HG02943 (cell line): ENCODE results near the gene KAZN.
"Not testable (repeated sequence)": the region's sequence is repeated elsewhere in the genome, so short reads cannot be mapped to it uniquely, and the experiment has no call there.

Source experiments
- ATAC-seq: cut with Tn5 transposase; IDR thresholded peaks from one replicate; pipeline ENCODE4 v1.9.1; 2021; ENCODE audit warnings: mild to moderate bottlenecking, low read depth, moderate library complexity; ENCODE audit not compliant: unreplicated experiment

The KAZN gene

DNA sequence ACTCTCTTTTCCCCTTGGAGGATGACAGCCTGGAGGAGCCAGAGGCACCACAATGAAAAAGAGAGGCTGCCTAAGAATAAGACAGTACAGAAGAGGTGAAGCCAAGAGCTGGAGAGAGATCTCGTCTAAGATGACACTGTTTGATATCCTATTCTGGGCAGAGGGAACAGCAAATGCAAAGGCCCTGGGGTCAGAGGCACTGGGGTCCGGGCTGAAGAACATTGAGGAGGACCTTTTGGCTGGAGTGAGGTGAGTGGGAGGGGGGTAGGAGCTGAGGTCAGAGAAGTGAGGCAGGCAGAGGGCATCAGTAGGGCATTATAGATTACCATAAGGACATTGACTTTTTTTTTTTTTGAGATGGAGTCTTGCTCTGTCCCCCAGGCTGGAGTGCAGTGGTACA, 535.8 kb downstream of the KAZN start:
- ATAC-seq = no peak

DNA sequence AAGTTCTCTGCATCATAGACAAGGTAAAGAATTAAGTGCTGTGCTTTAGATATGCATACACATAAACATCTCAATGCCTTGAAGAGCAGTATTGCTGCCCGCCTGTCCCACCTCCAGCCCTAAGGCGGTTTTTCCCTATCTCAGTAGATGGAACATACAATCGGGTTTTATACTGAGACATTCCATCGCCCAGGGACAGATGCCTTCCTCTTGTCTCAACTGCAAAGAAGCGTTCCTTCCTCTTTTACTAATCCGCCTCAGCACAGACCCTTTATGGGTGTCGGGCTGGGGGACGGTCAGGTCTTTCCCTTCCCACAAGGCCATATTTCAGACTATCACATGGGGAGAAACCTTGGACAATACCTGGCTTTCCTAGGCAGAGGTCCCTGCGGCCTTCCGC, 537.1 kb downstream of the KAZN start:
- ATAC-seq = not testable (repeated sequence)

DNA sequence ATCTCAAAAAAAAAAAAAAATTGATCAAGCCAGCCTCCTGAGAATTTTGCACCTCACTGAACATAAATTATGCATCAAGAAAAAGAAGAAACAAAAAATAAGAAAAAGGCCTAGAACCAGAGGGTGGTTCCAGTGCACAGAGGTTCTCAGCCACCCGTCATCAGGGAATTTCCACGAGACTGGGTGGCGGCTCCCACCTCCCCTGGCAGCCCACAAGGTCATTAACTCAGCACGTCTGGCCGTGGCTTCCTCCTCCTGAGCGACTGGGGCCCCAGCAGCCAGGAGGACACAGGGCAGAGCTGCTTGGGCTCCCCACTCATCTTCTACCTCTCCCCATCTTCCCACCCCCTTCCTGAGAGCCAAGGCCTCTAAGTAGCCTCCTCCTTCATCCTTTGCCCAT, 539.3 kb downstream of the KAZN start:
- ATAC-seq = no peak

DNA sequence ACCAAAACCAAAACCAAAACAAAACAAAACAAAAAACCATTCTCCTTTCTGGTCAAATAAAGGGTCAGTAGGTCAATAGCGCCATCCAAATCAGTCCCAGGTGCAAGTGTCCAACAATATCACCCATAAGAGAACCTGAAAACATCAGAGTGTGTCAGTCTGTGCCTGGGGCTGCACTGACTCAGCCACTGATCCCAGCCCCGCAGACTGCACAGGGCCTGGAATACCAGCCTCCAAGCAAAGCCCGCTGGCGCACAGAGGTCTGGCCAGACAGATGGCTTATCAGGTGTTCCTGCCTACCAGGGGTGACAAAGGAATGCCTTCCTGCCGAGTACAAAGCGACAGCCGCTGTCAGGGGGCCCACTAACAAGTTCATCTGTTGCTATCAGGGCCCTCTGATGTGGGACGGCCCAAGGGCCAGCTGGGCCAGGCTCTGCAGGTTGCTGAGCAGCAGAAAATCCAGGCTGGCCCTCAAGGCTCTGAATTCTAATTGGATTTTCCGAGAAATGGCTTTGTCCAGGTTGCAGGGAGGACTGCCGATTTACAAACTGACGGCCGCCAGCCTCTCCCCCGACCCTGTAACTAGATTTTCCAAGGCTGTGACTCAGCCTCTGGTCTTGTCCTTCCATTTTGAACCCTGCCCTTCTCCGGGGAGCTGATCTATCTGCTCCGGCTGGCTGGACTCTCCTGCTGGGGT, 541.3 kb downstream of the KAZN start:
- ATAC-seq = no peak

DNA sequence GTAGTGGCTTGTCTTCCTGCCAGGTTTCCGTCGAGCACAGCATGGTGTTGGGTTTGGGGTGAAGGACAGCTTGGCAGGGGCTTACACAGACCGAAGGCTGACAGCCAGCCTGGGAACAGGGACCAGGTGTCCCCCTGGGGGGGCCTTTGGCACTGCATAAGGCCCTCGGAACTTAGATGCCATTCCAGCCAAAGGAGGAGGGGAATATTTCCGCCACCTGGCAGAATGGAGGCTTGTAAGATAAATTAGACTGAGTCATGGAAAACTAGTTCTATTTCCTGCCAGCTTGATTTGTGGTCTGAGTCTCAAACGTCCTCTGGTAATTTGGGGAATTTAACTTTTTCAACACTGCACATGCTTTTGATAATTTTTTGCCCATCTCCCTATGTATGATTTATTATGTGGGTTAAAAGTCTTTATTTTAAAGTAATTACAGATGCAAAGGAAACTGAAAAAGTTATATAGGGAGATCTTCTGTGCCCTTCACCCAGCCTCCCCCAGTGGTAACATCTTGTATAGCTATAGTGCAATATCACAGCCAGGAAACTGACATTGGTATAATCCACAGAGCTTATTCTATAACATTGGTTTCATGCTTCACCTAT, 543.6 kb downstream of the KAZN start:
- ATAC-seq = no peak

DNA sequence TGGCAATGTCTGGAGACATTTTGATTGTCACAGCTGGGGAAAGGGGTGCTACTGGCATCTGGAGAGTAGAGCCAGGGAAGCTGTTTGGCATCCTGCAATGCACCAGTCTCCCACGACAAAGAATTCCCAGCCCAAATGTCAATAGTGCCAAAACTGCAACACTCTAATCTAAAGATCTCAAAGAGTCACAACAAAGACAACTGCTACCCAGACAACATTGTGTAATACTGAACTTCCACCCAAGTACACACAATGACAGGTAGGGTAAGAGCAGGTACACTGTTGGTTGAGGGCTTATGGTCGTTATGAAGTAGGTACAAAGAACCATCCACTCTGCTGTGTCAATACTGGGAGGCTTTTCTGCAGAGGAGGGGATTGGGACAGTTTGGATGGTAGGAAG, 546.8 kb downstream of the KAZN start:
- ATAC-seq = no peak

DNA sequence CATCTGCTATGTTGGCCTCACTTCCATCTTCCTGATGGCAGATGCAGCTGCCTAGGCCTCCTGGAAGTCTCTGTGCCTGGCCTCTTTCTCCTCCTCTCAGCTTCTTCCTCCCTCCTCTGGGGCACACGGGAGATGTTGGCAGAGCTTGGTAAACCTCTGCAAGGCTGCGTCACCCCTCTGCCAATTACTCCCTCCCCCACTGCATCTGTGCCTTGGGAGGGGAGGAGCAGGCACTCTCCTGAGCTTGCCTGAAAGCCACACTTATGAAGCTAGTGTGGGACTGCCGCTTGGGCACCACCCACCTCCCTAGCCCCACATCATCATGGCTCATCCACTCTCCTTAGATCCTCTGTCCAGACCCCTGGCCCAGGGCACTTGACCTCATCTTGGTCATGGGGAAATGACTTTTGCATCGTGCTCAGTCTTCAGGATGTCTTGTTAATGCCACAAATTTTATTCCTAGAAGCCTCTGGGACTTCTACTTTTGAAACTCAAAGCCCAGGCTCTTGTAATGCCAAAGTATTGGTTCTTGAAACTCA, 547.7 kb downstream of the KAZN start:
- ATAC-seq = no peak

DNA sequence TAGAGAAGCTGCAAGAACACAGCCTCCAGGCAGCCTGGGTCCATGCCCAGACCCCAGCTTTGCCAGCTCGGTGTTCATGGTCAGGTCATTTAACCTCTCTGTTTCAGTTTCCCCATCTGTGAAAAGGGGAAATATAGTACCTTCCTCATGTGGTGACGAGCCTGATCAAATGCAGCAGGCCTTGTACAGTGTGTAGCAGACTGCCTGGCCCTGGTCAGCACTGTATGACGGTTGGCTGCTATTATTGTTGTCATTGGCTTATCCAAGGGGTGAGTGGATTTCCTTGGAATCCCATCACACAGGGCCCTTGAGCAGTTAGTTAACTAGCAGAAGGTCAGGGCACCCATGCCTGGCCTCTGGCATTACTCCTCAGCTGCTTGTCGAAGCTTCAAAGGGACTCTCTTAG, 548.5 kb downstream of the KAZN start:
- ATAC-seq = no peak

DNA sequence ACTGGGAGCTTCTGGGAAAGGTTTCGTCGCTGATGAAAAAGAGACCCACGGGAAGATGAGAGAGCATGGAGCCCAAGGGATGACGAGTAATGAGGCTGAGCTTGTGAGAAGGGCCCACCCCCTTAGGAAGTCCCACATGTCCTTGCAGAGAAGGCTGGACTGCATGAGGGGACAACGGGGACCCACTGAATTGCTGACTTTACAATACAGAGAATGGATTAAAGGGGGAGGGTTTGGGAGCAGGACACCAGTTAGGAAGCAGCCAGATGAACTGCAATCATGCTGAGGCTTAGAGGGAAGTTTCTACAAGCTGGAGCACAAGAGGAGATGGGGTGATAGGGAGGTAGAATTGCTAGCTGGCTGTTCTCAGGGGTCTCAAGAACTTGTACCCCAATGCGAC, 549.5 kb downstream of the KAZN start:
- no peak for ATAC-seq

DNA sequence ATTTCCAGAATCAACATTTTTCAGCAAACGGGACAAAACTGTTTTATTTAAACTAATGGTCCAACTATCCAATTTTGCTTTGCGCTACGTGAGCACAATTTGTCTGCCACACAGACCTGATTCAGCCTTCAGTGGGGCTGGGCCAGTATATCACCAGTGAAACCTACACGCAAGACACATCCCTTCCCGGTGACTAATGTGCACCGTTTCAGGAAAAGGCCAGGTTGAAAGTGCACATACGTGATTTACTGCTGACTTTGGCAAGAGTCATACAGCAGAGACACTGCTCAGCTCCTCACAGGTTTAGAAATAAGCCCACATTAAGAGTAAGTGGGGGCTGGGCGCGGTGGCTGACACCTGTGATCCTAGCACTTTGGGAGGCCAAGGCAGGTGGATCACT, 550.0 kb downstream of the KAZN start:
- ATAC-seq = no peak

DNA sequence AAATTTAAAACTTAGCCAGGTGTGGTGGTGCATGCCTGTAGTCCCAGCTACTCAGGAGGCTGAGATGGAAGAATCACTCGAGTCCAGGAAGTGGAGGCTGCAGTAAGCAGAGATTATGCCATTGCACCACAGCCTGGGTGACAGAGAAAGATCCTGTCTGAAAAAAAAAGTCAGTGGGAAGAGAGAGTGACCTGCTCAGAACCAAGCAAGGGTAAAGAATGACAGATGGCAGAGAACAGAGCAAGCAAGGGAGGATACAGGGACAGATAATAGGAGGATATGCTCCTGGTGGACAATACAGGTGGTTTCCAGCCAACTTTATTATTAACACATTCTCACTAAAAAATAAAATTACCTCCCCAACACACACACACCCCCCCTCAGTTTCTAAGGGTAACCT, 550.5 kb downstream of the KAZN start:
- ATAC-seq = no peak

DNA sequence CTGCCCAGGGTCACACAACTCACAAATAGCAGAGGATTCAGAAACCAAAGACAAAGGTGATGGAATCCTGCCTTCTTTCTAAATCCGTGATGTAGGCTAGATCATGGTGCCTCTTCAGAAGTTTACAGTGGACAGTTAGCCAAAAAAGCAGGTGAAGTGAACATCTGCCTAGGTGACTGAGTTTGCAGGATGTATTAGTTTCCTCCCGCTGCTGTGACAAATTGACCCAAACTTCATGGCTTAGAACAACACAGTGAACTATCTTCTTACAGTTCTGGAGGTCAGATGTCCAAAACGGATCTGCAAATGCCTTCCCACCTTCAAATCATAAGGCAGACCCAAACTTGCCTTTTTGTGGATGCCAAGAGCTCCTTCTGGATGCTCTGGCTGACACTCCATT, 551.9 kb downstream of the KAZN start:
- no peak for ATAC-seq

DNA sequence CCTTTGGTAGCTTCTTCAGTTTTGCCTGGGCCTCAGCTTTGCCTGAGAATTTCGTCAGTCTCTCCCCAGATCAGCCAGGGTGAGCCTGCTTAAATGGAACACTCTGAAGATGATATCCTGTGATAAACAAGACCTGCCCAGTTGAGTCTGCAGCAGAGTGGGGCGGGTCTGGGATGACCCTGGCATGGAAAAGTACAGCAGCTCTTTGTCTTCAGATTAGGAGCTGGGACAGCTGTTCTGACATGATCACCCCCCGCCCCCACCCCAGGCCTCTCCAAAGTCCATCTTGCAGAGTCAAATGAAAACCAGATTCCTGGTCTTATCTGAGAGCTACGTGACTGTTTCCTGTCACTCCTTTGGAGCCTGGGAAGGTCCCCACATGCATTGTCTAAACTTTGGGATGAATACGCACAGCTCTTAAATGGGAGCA, 552.9 kb downstream of the KAZN start:
- no peak for ATAC-seq

DNA sequence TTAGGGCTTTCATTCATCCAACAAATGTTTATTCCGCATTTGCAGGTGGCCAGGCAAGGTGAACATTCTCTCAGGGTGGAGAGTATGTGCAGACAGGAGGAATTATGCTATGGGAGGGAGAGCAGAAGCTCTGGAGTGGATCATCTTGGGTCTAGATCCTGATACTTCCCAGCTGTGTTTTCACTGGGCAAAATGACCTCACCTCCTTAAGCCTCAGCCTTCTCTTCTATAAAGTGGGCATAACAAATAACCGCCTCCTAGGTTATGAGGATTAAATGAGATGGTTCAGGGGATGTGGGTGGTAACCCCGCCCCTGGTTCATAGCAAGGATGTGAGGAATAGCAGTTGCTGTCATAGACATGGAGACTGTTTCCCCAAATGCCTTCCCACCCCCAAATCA, 553.4 kb downstream of the KAZN start:
- ATAC-seq = no peak

DNA sequence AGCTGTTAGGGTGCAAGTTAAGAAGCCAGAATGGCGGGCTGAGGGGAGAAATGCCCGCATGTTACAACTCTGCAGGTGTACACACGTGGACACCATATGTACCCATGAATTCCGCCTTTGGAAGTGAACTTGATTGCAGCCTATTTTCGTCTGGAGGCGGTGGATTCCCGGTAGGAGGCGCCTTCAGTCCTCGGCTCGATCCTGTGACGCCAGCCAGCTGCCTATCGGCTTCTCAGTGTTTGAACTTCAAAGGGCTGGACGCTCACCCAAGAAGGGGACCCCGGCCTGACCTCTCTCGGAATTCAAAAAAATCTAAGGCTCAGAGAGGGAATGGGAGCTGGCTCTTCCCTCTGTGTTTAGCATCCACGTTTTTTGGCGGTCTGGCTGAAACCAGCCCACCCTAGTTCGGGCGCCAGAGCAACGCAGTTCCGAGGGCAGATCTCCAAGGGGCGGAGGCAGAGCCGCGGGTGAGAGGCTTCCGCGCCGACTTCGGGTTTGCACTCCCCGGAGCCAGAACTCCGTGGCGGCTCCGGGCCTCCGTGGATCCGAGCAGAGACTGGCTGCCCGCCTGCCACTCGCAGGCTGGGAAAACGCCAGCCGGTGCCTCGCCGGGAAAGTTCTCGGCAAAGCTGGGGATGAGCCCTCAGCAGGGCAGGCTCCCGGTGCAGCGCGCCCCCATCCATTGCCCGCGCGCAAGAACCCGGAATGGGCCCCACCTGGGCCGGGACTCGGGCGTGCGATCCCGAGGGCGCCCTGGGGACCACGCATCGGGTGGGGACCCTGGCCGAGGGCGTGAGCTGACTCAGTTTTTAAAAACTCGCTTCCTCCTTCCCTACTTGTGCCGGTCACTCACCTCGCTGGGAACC, 554.1 kb downstream of the KAZN start:
- no peak for ATAC-seq

DNA sequence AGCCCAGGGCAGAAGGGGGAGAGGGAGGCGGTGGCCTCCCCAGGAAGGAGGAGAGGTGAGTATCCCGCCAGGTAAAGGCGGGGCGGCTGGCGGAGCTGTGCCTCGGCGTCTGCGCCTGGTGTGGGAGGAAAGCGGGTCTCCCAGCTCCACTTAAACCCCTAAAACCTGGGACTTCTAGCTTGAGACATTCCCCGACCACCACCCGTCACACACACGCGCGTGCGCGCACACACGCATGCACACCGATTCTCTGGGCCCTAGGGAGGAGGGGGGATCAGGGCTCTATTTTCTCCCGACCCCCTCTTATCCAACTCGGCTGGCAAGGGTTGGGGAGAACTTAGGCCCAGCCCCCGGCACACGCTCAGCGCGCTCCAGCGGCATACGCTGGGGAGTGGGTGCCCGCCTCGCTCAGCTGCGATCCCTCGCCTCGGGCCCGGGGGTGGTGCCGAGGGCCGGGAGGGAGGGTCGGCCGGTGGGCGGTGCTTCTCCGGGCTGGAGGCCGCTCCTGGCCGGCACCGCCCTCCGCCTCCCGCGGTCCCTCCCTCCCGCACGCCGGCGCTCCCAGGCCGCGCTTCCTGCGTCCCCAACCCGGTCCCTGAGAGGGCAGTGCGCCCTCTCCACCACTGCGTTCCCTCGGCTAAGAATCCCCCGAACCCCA, 554.8 kb downstream of the KAZN start, which contains the start of gene TMEM51:
TSS of gene TMEM51 (plus strand) at position 564 of the 658 bp plus-strand sequence. CDS start 61,341 bp downstream, outside the sequence.
- ATAC-seq = no peak

DNA sequence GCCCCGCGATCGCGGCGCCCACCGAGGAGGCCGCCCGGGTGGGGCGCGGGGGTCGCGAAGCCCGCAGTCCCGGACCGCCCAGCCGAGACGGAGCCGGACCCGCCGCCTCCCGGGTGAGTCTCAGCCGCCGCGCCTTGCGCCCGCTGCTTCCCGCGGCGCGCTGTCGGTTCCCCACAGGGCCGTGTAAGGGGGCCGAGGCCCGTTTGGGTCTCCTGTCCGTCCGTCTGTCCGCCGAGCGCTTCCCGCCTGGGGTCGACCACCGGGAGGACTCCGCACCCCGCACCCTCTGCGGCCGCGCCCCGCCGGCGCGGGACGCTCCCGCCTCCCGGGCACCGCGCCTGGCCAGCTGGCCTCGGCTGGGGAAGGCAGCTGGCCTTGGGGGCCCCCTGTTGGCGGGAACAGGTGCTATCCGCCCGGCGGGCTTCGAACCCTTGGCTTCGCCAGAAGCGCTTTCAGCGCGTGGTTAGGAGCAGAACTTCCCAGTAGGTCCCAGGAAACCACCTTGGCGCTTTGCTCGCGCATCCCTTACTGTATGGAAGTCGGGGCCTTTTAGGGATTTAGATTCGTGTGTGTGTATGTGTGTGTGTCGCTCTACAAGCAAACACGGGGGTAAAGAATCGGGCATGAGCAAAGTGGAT, 555.5 kb downstream of the KAZN start:
- no peak for ATAC-seq

DNA sequence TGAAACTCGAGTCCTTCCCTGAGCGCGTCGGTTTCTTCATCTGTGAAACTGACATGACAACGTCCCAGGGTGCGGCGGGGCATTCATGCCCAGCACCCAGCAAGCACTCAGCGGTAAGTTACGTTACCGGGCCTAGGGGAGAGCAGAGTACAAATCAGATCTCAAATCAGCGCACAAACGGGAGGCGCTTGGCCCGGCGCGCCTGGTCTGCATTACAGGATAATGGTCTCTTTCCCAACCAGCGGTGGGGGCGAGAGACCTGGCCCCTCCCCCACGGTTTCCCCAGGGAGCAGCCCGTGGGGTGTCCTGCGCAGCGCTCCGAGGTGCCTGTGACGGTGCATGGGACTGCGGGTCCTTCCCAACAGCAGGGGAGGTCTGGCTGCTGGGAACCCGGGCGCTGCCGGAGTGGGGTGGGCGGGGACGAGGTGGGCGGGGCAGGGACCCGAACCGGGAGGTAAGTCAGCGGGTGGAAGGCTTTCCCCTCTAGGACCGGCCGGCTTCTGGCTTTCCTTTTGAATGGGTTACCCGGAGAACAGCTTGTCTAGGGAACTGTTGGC, 556.1 kb downstream of the KAZN start:
- ATAC-seq = no peak

DNA sequence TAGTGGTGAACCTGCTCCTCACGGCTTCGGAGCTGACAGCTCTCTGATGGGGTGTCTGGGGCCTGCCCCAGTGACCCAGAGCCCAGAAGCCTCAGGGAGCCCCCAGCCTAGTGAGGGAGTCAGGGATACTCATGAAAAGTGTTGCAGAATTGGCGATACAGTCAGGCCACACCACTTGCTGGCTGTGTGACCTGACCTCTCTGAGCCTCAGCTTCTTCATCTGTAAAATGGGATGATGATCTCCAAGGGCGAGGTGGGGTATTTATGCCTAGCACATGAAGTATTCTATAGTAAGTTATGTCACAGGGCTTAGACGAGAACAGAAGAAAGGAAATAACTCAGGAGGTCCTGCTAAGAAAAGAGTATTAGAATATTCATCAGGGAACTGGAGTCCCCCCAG, 556.7 kb downstream of the KAZN start:
- ATAC-seq = no peak
